ENCODE results near the gene MROH2A. TPM values are rescaled to one million over a fixed set of nuclear protein-coding genes. Genes with fewer than 3 reads are reported as not detected.

Gene MROH2A
- polyA plus RNA-seq, 1 experiment = not detected

DNA sequence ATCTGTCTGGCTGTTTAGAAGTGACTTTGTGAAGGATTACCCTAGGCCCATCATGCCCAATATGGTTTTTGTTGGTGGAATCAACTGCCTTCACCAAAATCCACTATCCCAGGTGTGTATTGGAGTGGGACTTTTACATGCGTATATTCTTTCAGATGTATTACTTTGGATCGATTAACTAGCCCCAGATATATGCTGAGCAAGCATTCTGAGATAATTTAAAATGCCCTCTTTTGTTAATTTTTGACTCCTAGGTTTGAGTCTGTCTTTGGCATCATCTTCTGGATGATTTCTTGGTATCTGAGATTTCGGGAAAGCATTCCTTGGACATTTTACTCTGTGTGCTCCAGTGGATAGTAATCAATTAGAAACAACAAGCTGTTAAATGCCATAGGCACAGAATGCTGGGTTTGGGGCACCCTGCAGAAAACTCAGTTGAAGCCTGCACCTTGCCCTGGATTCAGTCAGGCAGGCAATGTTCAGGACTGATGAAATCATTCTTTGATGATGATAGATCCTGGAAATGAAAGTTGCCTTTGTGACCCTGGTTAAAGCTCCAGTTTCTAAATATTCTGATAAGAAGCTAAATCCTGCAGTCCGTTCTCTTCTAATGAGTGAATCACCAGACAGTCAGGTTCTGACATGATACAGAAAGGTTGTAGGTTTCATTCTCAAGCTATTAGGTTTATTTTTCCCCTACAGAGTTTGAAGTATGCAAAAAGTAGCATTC lies 16.9 kb upstream of the MROH2A start:
- H3K4me3 ChIP-seq (ENCODE audit: low read depth, low read length) = no peak overlapping the region
- H3K36me3 ChIP-seq (ENCODE audit: control insufficient read depth, insufficient read depth, low read length) = no peaks in the 10 kb centered on the region
- ChIA-PET CTCF (interaction anchor here (0.6 kb wide), 1 partner anchor 15 kb away, joined by 3 read pairs; no protein-coding TSS in a partner anchor), POLR2A (no interaction called here)
- TF ChIP-seq, protein P1, sequence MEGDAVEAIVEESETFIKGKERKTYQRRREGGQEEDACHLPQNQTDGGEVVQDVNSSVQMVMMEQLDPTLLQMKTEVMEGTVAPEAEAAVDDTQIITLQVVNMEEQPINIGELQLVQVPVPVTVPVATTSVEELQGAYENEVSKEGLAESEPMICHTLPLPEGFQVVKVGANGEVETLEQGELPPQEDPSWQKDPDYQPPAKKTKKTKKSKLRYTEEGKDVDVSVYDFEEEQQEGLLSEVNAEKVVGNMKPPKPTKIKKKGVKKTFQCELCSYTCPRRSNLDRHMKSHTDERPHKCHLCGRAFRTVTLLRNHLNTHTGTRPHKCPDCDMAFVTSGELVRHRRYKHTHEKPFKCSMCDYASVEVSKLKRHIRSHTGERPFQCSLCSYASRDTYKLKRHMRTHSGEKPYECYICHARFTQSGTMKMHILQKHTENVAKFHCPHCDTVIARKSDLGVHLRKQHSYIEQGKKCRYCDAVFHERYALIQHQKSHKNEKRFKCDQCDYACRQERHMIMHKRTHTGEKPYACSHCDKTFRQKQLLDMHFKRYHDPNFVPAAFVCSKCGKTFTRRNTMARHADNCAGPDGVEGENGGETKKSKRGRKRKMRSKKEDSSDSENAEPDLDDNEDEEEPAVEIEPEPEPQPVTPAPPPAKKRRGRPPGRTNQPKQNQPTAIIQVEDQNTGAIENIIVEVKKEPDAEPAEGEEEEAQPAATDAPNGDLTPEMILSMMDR (IDR thresholded peaks at IDR 0.05; ENCODE audit: insufficient read depth, low read depth, low read length) = no peak
- DNase-seq (ENCODE audit: low read depth) = no peak
- H3K27me3 ChIP-seq (ENCODE audit: control insufficient read depth, insufficient read depth, low read length) = no peaks in the 10 kb centered on the region; the same call in 1 of the 2 replicates

DNA sequence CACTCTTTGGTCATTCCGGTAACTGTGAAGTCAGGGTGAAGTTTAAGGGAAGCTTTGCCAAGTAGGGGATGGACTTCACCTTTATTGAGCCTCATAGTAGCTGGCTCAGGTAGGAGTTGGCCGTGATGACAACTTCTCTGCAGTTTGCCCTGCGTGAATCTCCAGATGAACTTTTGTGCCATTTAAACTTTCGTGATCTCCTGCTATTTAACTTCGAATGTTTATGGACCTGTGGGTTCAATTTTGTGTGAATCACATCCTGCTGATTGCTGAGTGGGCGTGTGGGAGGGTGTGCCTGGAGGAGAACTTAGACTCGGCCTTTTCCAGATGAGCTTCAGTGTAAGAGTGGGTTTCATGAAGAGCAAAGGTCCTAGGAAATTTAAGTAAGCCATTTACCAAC lies 13.9 kb upstream of the MROH2A start:
- no peak overlapping the region for H3K4me3 ChIP-seq (ENCODE audit: low read depth, low read length)
- H3K36me3 ChIP-seq (ENCODE audit: control insufficient read depth, insufficient read depth, low read length) = no peaks in the 10 kb centered on the region
- CTCF ChIA-PET = interaction anchor here (0.6 kb wide), 1 partner anchor 212 kb away, joined by 3 read pairs; no protein-coding TSS in a partner anchor
- TF ChIP-seq, protein P1 (IDR thresholded peaks at IDR 0.05; ENCODE audit: insufficient read depth, low read depth, low read length) = no peak
- POLR2A ChIA-PET = interaction anchor here (0.6 kb wide), 1 partner anchor 1697 kb away, joined by 4 read pairs; no protein-coding TSS in a partner anchor
- no peaks in the 10 kb centered on the region for H3K27me3 ChIP-seq (ENCODE audit: control insufficient read depth, insufficient read depth, low read length)
- peak; percentile 55 for DNase-seq (ENCODE audit: low read depth)

DNA sequence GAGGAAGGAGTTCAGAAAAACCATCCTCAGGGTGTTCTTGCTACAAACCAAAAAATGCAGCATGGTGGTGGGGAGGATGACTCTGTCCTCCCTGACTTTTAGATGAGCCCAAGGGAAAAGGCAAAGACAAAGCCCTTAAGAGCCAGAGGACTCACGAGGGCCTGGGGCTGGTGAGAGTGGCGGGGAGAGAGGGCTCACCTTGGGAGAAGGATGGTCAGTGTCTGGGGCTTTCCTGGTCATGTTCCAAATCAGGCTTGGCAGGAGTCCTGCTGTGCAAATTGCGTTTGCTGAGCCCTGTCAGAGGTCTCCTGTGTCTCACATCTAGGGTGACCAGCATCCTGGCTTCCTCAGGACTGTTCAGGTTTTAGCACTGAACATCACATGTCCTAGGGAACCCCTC lies 13.4 kb upstream of the MROH2A start:
- CTCF ChIA-PET = interaction anchor here (0.6 kb wide), 1 partner anchor 211 kb away, joined by 3 read pairs; no protein-coding TSS in a partner anchor
- Histone ChIP-seq H3K27me3 (ENCODE audit: control insufficient read depth, insufficient read depth, low read length) (no peaks in the 10 kb centered on the region), H3K36me3 (ENCODE audit: control insufficient read depth, insufficient read depth, low read length) (no peaks in the 10 kb centered on the region), H3K4me3 (ENCODE audit: low read depth, low read length) (no peak overlapping the region)
- TF ChIP-seq, protein P1 (IDR thresholded peaks at IDR 0.05; ENCODE audit: insufficient read depth, low read depth, low read length) = no peak
- no peak for DNase-seq (ENCODE audit: low read depth)
- POLR2A ChIA-PET = interaction anchor here (0.6 kb wide), 1 partner anchor 1698 kb away, joined by 4 read pairs; no protein-coding TSS in a partner anchor

DNA sequence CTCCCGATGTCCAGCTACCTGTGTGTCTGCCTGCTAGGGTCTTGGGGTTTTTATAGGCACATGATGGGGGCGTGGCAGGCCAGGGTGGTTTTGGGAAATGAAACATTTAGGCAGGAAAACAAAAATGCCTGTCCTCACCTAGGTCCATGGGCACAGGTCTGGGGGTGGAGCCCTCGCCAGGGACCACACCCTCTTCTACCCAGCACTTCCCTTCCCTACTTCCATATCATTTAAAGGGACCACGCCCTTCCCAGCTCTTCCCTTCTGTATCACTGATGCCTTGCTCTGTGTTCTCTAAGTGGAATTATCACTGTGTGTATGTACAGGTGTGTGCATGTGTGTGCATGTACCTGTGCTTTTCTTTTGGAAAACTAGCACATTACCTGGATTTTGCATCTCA lies 11.7 kb upstream of the MROH2A start:
- POLR2A ChIA-PET = no interaction called here
- Histone ChIP-seq H3K27me3 (ENCODE audit: control insufficient read depth, insufficient read depth, low read length) (no peaks in the 10 kb centered on the region), H3K36me3 (ENCODE audit: control insufficient read depth, insufficient read depth, low read length) (no peaks in the 10 kb centered on the region), H3K4me3 (ENCODE audit: low read depth, low read length) (no peak overlapping the region)
- TF ChIP-seq, protein P1 (IDR thresholded peaks at IDR 0.05; ENCODE audit: insufficient read depth, low read depth, low read length) = no peak
- DNase-seq (ENCODE audit: low read depth) = no peak
- CTCF ChIA-PET = interaction anchor here (0.8 kb wide), 1 partner anchor 53 kb away, joined by 3 read pairs; no protein-coding TSS in a partner anchor

DNA sequence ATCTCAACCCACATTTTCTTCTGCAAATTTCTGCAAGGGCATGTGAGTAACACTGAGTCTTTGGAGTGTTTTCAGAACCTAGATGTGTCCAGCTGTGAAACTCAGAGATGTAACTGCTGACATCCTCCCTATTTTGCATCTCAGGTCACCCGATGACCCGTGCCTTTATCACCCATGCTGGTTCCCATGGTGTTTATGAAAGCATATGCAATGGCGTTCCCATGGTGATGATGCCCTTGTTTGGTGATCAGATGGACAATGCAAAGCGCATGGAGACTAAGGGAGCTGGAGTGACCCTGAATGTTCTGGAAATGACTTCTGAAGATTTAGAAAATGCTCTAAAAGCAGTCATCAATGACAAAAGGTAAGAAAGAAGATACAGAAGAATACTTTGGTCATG lies 10.1 kb upstream of the MROH2A start:
- Histone ChIP-seq H3K27me3 (ENCODE audit: control insufficient read depth, insufficient read depth, low read length) (no peaks in the 10 kb centered on the region), H3K36me3 (ENCODE audit: control insufficient read depth, insufficient read depth, low read length) (no peaks in the 10 kb centered on the region), H3K4me3 (ENCODE audit: low read depth, low read length) (no peak overlapping the region)
- no peak for DNase-seq (ENCODE audit: low read depth)
- TF ChIP-seq, protein P1 (IDR thresholded peaks at IDR 0.05; ENCODE audit: insufficient read depth, low read depth, low read length) = no peak
- CTCF ChIA-PET = no interaction called here
- POLR2A ChIA-PET = no interaction called here

Measured in BJ (cell line).